ENCODE data around the gene DOCK10. TPM values are rescaled to one million over a fixed set of nuclear protein-coding genes. Genes with fewer than 3 reads are reported as not detected.

DOCK10 gene
- total and polyA plus RNA-seq, 11 donors: 0.31 to 28.6 (median 2.0) TPM

DNA sequence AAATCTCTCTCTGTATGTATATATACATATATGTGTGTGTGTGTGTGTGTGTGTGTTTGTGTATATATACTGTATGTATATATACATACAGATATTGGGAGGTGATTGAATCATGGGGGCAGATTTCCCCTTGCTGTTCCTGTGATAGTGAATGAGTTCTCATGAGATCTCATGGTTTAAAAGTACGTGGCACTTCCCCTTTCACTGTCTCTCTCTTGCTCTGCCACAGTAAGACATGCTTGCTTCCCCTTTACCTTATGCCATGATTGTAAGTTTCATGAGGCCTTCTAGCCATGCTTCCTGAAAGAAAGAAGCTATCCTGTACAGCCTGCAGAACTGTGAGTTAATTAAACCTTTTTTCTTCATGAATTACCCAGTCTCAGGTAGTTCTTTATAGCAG is 307.3 kb downstream of the DOCK10 start:
- ATAC-seq (no peak), DNase-seq (no peak)
- H3K4me1 ChIP-seq: no peaks in the 10 kb centered on the region
- H3K9me3 ChIP-seq: peaks cover 0 to 15% (median 6%) of the 10 kb centered on the region in 12 donors
- no peak for TF ChIP-seq POLR2A (IDR thresholded peaks at IDR 0.05)
- TF ChIP-seq, protein P1, sequence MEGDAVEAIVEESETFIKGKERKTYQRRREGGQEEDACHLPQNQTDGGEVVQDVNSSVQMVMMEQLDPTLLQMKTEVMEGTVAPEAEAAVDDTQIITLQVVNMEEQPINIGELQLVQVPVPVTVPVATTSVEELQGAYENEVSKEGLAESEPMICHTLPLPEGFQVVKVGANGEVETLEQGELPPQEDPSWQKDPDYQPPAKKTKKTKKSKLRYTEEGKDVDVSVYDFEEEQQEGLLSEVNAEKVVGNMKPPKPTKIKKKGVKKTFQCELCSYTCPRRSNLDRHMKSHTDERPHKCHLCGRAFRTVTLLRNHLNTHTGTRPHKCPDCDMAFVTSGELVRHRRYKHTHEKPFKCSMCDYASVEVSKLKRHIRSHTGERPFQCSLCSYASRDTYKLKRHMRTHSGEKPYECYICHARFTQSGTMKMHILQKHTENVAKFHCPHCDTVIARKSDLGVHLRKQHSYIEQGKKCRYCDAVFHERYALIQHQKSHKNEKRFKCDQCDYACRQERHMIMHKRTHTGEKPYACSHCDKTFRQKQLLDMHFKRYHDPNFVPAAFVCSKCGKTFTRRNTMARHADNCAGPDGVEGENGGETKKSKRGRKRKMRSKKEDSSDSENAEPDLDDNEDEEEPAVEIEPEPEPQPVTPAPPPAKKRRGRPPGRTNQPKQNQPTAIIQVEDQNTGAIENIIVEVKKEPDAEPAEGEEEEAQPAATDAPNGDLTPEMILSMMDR (IDR thresholded peaks at IDR 0.05): no peak
- H3K27ac ChIP-seq: no peak overlapping the region
- H3K27me3 ChIP-seq: no peaks in the 10 kb centered on the region
- intact Hi-C loops (cut with DNase I): no loop called here
- H3K36me3 ChIP-seq: no peaks in the 10 kb centered on the region
- WGBS, 4 donors: 52 to 70% (median 67%) methylated on average over 1 of the region's 1 CpG
- H3K4me3 ChIP-seq: no peak overlapping the region

DNA sequence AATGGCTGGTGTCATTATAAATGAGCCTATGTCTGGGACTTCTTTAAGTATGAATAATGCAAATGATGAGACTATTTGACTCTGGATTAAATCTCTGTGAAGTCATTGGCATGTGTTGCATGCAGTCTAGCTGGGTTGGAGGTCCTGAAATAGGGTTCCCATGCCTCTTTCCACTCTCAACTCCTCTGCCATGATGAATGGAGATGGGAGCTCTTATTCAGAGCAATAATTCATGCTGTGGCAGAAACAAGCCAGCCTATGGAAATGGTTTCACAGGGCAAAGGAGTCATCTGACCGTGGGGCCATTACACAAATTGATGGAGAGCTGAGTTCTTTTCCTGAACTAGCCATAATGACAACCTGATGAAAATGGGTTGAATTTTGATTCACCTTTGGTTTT is 310.6 kb downstream of the DOCK10 start:
- H3K4me3 ChIP-seq: no peak overlapping the region
- 74 to 85% (median 79%) methylated on average over 1 of the region's 1 CpG for WGBS, 4 donors
- peaks cover 0 to 28% (median 10%) of the 10 kb centered on the region in 12 donors for H3K9me3 ChIP-seq
- ATAC-seq (no peak), DNase-seq (no peak)
- H3K27ac ChIP-seq: no peak overlapping the region
- intact Hi-C loops (cut with DNase I): no loop called here
- no peaks in the 10 kb centered on the region for H3K27me3 ChIP-seq
- no peaks in the 10 kb centered on the region for H3K36me3 ChIP-seq
- TF ChIP-seq, protein P1 (IDR thresholded peaks at IDR 0.05): no peak
- TF ChIP-seq POLR2A (IDR thresholded peaks at IDR 0.05): no peak
- no peaks in the 10 kb centered on the region for H3K4me1 ChIP-seq

DNA sequence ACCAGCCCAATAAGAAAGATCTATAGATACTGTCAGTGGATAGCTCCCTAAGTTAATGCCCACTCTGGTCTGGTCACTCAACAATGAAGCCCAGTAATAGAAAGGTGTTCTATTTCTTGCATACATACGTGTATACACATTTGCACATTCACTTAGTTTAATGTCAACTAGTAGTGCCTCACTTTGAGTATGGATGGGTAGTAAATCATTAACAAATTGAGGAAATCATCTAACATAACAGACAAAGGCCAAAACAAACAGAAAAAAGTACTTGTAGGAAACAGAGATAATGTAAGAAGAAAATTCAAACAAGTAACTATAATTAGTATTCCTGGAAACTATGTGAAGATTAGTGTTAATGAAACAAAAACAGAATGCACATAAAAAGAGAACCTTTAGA is 312.8 kb downstream of the DOCK10 start:
- H3K27ac ChIP-seq: no peak overlapping the region
- H3K4me1 ChIP-seq: no peaks in the 10 kb centered on the region
- DNase-seq: no peak
- peaks cover 0 to 26% (median 4%) of the 10 kb centered on the region in 12 donors for H3K9me3 ChIP-seq
- no peaks in the 10 kb centered on the region for H3K36me3 ChIP-seq
- intact Hi-C loops (cut with DNase I): no loop called here
- no peaks in the 10 kb centered on the region for H3K27me3 ChIP-seq
- WGBS, 4 donors: 78 to 85% (median 84%) methylated on average over 1 of the region's 1 CpG
- H3K4me3 ChIP-seq: no peak overlapping the region
- no peak for TF ChIP-seq POLR2A (IDR thresholded peaks at IDR 0.05)
- TF ChIP-seq, protein P1 (IDR thresholded peaks at IDR 0.05): no peak
- ATAC-seq: no peak

DNA sequence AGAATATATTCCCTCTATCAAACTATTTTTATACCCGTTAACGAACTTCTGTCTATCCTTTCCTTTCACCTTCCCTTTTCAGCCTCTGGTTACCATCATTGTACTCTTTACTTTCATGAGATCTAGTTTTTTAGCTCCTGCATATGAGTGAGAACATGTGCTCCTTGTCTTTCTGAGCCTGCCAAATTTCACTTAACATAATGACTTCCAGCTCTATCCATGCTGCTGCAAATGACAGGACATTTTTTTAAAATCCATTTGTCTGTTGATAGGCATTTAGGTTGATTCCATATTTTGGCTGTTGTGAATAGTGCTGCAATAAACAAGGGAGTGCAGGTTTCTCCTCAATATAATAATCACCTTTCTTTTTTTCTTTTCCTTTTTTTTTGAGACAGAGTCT is 317.9 kb downstream of the DOCK10 start:
- Histone ChIP-seq H3K27me3 (no peaks in the 10 kb centered on the region), H3K4me1 (peaks cover 0 to 7% (median 0%) of the 10 kb centered on the region in 12 donors), H3K36me3 (no peaks in the 10 kb centered on the region), H3K9me3 (peaks cover 0 to 25% (median 4%) of the 10 kb centered on the region in 12 donors), H3K4me3 (no peak overlapping the region), H3K27ac (no peak overlapping the region)
- DNase-seq (no peak), ATAC-seq (no peak)
- TF ChIP-seq, protein P1 (IDR thresholded peaks at IDR 0.05): no peak
- no peak for TF ChIP-seq POLR2A (IDR thresholded peaks at IDR 0.05)
- WGBS, 4 donors: 68 to 78% (median 74%) methylated on average over 2 of the region's 2 CpGs
- intact Hi-C loops (cut with DNase I): no loop called here

All from heart left ventricle (tissue), 16 donors.